ENCODE data around the gene MYLK. TPM values are rescaled to one million over a fixed set of nuclear protein-coding genes. Genes with fewer than 3 reads are reported as not detected.

The MYLK gene
- total RNA-seq, 4 donors from 2014 or later, result 24.6 to 47.0 (median 39.2) TPM

GRCh38 chr3:123660141-123660675, 223.9 kb downstream of the MYLK start:
- H3K9me3 ChIP-seq, result no peaks in the 10 kb centered on the region
- peak overlapping the region; percentile 59 for H3K27ac ChIP-seq
- no peak for DNase-seq (ENCODE audit: low spot score in 2 of 2)
- H3K36me3 ChIP-seq, result peaks cover 2% of the 10 kb centered on the region
- WGBS, result 71% methylated on average over 3 of the region's 3 CpGs
- H3K4me3 ChIP-seq, result no peak overlapping the region
- peaks cover 41% of the 10 kb centered on the region for H3K4me1 ChIP-seq
- TF ChIP-seq EP300 (IDR thresholded peaks at IDR 0.05) (no peak), POLR2AphosphoS5 (IDR thresholded peaks at IDR 0.05) (no peak), POLR2A (IDR thresholded peaks at IDR 0.05) (no peak), CTCF (IDR thresholded peaks at IDR 0.05) (no peak)
- H3K27me3 ChIP-seq, result no peaks in the 10 kb centered on the region

GRCh38 chr3:123658852-123659206, 225.3 kb downstream of the MYLK start:
- peaks cover under 1% of the 10 kb centered on the region for H3K36me3 ChIP-seq
- peaks cover 46% of the 10 kb centered on the region for H3K4me1 ChIP-seq
- TF ChIP-seq POLR2AphosphoS5 (IDR thresholded peaks at IDR 0.05) (no peak), CTCF (IDR thresholded peaks at IDR 0.05) (no peak), EP300 (IDR thresholded peaks at IDR 0.05) (no peak), POLR2A (IDR thresholded peaks at IDR 0.05) (no peak)
- no peaks in the 10 kb centered on the region for H3K9me3 ChIP-seq
- no peaks in the 10 kb centered on the region for H3K27me3 ChIP-seq
- peak overlapping the region; percentile 73 for H3K27ac ChIP-seq
- 73% methylated on average over 1 of the region's 1 CpG for WGBS
- no peak overlapping the region for H3K4me3 ChIP-seq
- no peak for DNase-seq (ENCODE audit: low spot score in 2 of 2)

- no peak for TF ChIP-seq CTCF (IDR thresholded peaks at IDR 0.05)
- TF ChIP-seq POLR2A (IDR thresholded peaks at IDR 0.05), result no peak
- TF ChIP-seq EP300 (IDR thresholded peaks at IDR 0.05), result no peak
- TF ChIP-seq POLR2AphosphoS5 (IDR thresholded peaks at IDR 0.05), result no peak
- WGBS, result 88% methylated on average over 1 of the region's 1 CpG
Measured at GRCh38 chr3:123658118-123658851, 225.8 kb downstream of the MYLK start.

GRCh38 chr3:123657568-123657967, 226.6 kb downstream of the MYLK start:
- no peak for DNase-seq (ENCODE audit: low spot score in 2 of 2)
- WGBS, result 68% methylated on average over 6 of the region's 6 CpGs

More at GRCh38 chr3:123658118-123658851, 225.8 kb downstream of the MYLK start:
- DNase-seq (ENCODE audit: low spot score in 2 of 2), result no peak
- H3K4me1 ChIP-seq, result peaks cover 51% of the 10 kb centered on the region
- no peaks in the 10 kb centered on the region for H3K36me3 ChIP-seq
- no peaks in the 10 kb centered on the region for H3K9me3 ChIP-seq
- no peak overlapping the region for H3K4me3 ChIP-seq
- H3K27ac ChIP-seq, result peak overlapping the region; percentile 73
- no peaks in the 10 kb centered on the region for H3K27me3 ChIP-seq

More at GRCh38 chr3:123657568-123657967, 226.6 kb downstream of the MYLK start:
- peak overlapping the region; percentile 61 for H3K27ac ChIP-seq
- no peaks in the 10 kb centered on the region for H3K36me3 ChIP-seq
- no peaks in the 10 kb centered on the region for H3K9me3 ChIP-seq
- TF ChIP-seq POLR2AphosphoS5 (IDR thresholded peaks at IDR 0.05), result no peak
- TF ChIP-seq POLR2A (IDR thresholded peaks at IDR 0.05), result no peak
- no peak for TF ChIP-seq CTCF (IDR thresholded peaks at IDR 0.05)
- TF ChIP-seq EP300 (IDR thresholded peaks at IDR 0.05), result no peak
- H3K27me3 ChIP-seq, result no peaks in the 10 kb centered on the region
- H3K4me3 ChIP-seq, result no peak overlapping the region
- H3K4me1 ChIP-seq, result peaks cover 56% of the 10 kb centered on the region

All from suprapubic skin (tissue), 4 donors.